B cell (primary cell): ENCODE data around the gene SOX9. TPM values are rescaled to one million over a fixed set of nuclear protein-coding genes. Genes with fewer than 3 reads are reported as not detected.

ENCODE experiments used
- ATAC-seq: fragments of 200-7000 bp; cut with Tn5 transposase; one replicate; pipeline ENCODE4 v1.10.0; 2021; ENCODE audit warnings: low read depth, mild to moderate bottlenecking, moderate number of reproducible peaks, moderate library complexity
- CTCF ChIA-PET: fragments of 350-600 bp; sonication (Branson Sonifier 250); formaldehyde crosslinking; loops from one replicate; lab custom pipeline; 2021; ENCODE audit warnings: antibody characterized with exemption, inconsistent platforms; lab: Charles Lee
- POLR2A ChIA-PET: fragments of 350-600 bp; sonication (Branson Sonifier 250); formaldehyde crosslinking; loops from one replicate; lab custom pipeline; 2021; ENCODE audit warnings: antibody characterized with exemption; lab: Charles Lee
- DNase-seq: peaks from one replicate; pipeline ENCODE4 v3.0.0; 2013
- H2AFZ ChIP-seq: 2 replicates; pipeline ENCODE4 v1.6.1; 2012; ENCODE audit warnings: mild to moderate bottlenecking, low read depth, low read length; ENCODE audit not compliant: insufficient read depth, poor library complexity, severe bottlenecking
- H3K27ac ChIP-seq, 2 donors: 1 replicate in 1 of 2; 2 replicates in 1 of 2; pipeline ENCODE4 v1.5.1; 2012 to 2013; ENCODE audit warnings: low read length in 2 of 2, mild to moderate bottlenecking in 2 of 2, moderate library complexity in 1 of 2
- H3K27me3 ChIP-seq, 4 experiments: fragments of 200-600 bp in 1 of 4; sonication (generic) in 1 of 4; replicated peaks in 1 of 4; 1 replicate in 2 of 4; 2 replicates in 2 of 4; pipeline versions ENCODE4 v1.6.1 to v1.7.0; 2013 to 2016; ENCODE audit warnings: low read length in 3 of 4, mild to moderate bottlenecking in 2 of 4, mixed read lengths in 1 of 4, moderate library complexity in 1 of 4; ENCODE audit not compliant: insufficient read depth in 4 of 4, control insufficient read depth in 3 of 4; ENCODE audit errors: control extremely low read depth in 1 of 4
- H3K36me3 ChIP-seq, 2 experiments: replicated peaks in 1 of 2; 1 replicate in 1 of 2; 2 replicates in 1 of 2; pipeline versions ENCODE4 v1.6.1 to v1.7.1; 2013; ENCODE audit warnings: low read length in 1 of 2; ENCODE audit not compliant: insufficient read depth in 2 of 2, control insufficient read depth in 1 of 2; ENCODE audit errors: control extremely low read depth in 1 of 2, extremely low read depth in 1 of 2
- H3K4me1 ChIP-seq, 2 donors: fragments of 200-600 bp in 1 of 2; sonication (generic) in 1 of 2; 1 replicate in 1 of 2; 2 replicates in 1 of 2; pipeline versions ENCODE4 v1.5.1 to v1.6.1; 2013 to 2017; ENCODE audit warnings: low read length in 2 of 2; ENCODE audit not compliant: control insufficient read depth in 2 of 2, insufficient read depth in 2 of 2
- H3K4me2 ChIP-seq: replicated peaks from 2 replicates; pipeline ENCODE3; 2012; ENCODE audit warnings: mild to moderate bottlenecking, low read depth, low read length; ENCODE audit not compliant: poor library complexity, severe bottlenecking
- H3K4me3 ChIP-seq, 5 experiments: fragments of 200-600 bp in 1 of 5; sonication (generic) in 1 of 5; 1 replicate in 3 of 5; 2 replicates in 2 of 5; pipeline versions ENCODE4 v1.5.1 to v1.7.0; 2011 to 2016; ENCODE audit warnings: low read length in 4 of 5, mild to moderate bottlenecking in 4 of 5, low read depth in 2 of 5, control low read depth in 1 of 5, moderate library complexity in 1 of 5; ENCODE audit not compliant: insufficient read depth in 1 of 5; ENCODE audit errors: control extremely low read depth in 1 of 5, extremely low read depth in 1 of 5
- H3K79me2 ChIP-seq: fragments of 200-600 bp; sonication (generic); one replicate; pipeline ENCODE4 v1.6.0; 2016; ENCODE audit warnings: low read length; ENCODE audit not compliant: control insufficient read depth, insufficient read depth
- H3K9ac ChIP-seq: fragments of 200-600 bp; sonication (generic); 2 replicates; pipeline ENCODE4 v1.6.1; 2017; ENCODE audit warnings: mild to moderate bottlenecking, low read length, moderate library complexity
- H3K9me3 ChIP-seq, 3 donors: one replicate each; pipeline versions ENCODE4 v1.6.1 to v1.7.1; 2013; ENCODE audit warnings: low read length in 2 of 3; ENCODE audit not compliant: control insufficient read depth in 2 of 3, insufficient read depth in 1 of 3; ENCODE audit errors: control extremely low read depth in 1 of 3
- H4K20me1 ChIP-seq: 2 replicates; pipeline ENCODE4 v1.6.0; 2012; ENCODE audit warnings: mild to moderate bottlenecking, low read length; ENCODE audit not compliant: insufficient read depth, control insufficient read depth, poor library complexity, severe bottlenecking
- H3K27ac Mint-ChIP-seq: one replicate; pipeline ENCODE4 v1.8.0; 2021; ENCODE audit warnings: mixed read lengths
- H3K27me3 Mint-ChIP-seq: one replicate; pipeline ENCODE4 v1.8.0; 2021; ENCODE audit warnings: mixed read lengths
- H3K4me1 Mint-ChIP-seq: one replicate; pipeline ENCODE4 v1.8.0; 2021; ENCODE audit warnings: mixed read lengths
- H3K4me3 Mint-ChIP-seq: one replicate; pipeline ENCODE4 v1.8.0; 2021; ENCODE audit warnings: mixed read lengths
- H3K9me3 Mint-ChIP-seq: one replicate; pipeline ENCODE4 v1.8.0; 2022; ENCODE audit warnings: mixed read lengths; ENCODE audit not compliant: insufficient read depth
- EZH2 ChIP-seq: IDR thresholded peaks from 2 replicates; pipeline ENCODE4 v1.6.1; 2012; ENCODE audit warnings: borderline replicate concordance, low read depth, mild to moderate bottlenecking, moderate library complexity, low read length; ENCODE audit not compliant: insufficient read depth, poor library complexity, severe bottlenecking
- WGBS: methylation state at CpG from one replicate; pipeline ENCODE4 v1.1.5; 2013; ENCODE audit warnings: missing lambda C conversion rate; ENCODE audit not compliant: insufficient coverage; 5-methylcytosine and 5-hydroxymethylcytosine counted together
- intact Hi-C: fragments of 100-400 bp; cut with micrococcal nuclease; formaldehyde crosslinking; loops from one replicate; pipeline ENCODE4 v1.10.0; 2022
- polyA plus RNA-seq: library from polyadenylated mRNA; depleted of rRNA; stranded (reverse); fragments of >200 nt; gene quantifications from 2 replicates; pipeline ENCODE4 v1.2.3, GENCODE V29; 2012
- total RNA-seq, 2 donors: library from RNA; stranded (reverse); fragments of 120-200 nt in 1 of 2; gene quantifications; 1 replicate in 1 of 2; 2 replicates in 1 of 2; pipeline versions ENCODE4 v1.2.3 to v1.2.4, GENCODE V29; 2013 to 2022
- TF ChIP-seq, protein P1 (sequence below): fragments of 200-600 bp; IDR thresholded peaks from one replicate; pipeline ENCODE4 v1.8.0; 2022; ENCODE audit warnings: antibody characterized with exemption, mild to moderate bottlenecking

The SOX9 gene
- total and polyA plus RNA-seq, 2 donors (not counting 1 experiment from before 2014, with no cell fraction given): 0.03 TPM; not detected in 1

DNA sequence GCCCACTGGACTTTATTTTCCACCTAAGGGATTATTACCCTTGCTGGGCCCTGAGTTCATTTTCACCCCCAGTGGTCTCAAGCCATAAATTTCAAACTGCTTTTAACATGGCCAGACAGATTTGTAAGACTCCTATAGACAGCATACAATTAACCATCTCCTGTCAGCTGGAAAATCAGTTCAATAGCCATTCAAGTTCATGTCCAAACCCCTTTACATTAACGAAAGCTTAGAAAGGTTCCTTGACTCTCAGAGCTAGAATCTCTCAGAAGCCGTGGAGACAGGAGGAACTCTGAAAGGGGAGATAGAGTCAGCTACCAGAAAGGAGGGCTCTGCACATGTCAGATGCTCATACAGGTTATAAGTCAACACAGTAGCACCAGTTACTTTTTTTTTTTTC is 23.3 kb downstream of the SOX9 start:
- no peak overlapping the region for H3K4me3 Mint-ChIP-seq
- DNase-seq: no peak
- no peak overlapping the region for H2AFZ ChIP-seq
- no peaks in the 10 kb centered on the region for H3K36me3 ChIP-seq
- H3K27ac Mint-ChIP-seq: no peak overlapping the region
- peaks cover under 1% of the 10 kb centered on the region for H3K9me3 Mint-ChIP-seq
- H3K4me2 ChIP-seq: no peak overlapping the region
- no peaks in the 10 kb centered on the region for H3K79me2 ChIP-seq
- H3K9me3 ChIP-seq: no peaks in the 10 kb centered on the region
- ATAC-seq: no peak
- no peak overlapping the region for H3K9ac ChIP-seq
- ChIA-PET POLR2A (no interaction called here), CTCF (no interaction called here)
- H3K27me3 Mint-ChIP-seq: no peaks in the 10 kb centered on the region
- H3K4me1 Mint-ChIP-seq: no peaks in the 10 kb centered on the region
- no peak for TF ChIP-seq EZH2
- TF ChIP-seq, protein P1, sequence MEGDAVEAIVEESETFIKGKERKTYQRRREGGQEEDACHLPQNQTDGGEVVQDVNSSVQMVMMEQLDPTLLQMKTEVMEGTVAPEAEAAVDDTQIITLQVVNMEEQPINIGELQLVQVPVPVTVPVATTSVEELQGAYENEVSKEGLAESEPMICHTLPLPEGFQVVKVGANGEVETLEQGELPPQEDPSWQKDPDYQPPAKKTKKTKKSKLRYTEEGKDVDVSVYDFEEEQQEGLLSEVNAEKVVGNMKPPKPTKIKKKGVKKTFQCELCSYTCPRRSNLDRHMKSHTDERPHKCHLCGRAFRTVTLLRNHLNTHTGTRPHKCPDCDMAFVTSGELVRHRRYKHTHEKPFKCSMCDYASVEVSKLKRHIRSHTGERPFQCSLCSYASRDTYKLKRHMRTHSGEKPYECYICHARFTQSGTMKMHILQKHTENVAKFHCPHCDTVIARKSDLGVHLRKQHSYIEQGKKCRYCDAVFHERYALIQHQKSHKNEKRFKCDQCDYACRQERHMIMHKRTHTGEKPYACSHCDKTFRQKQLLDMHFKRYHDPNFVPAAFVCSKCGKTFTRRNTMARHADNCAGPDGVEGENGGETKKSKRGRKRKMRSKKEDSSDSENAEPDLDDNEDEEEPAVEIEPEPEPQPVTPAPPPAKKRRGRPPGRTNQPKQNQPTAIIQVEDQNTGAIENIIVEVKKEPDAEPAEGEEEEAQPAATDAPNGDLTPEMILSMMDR: no peak
- H3K4me3 ChIP-seq: no peak overlapping the region
- 0% methylated on average over 1 of the region's 2 CpGs for WGBS
- H3K27me3 ChIP-seq: no peaks in the 10 kb centered on the region
- no peak overlapping the region for H3K27ac ChIP-seq
- intact Hi-C loops: no loop called here
- no peaks in the 10 kb centered on the region for H4K20me1 ChIP-seq
- no peaks in the 10 kb centered on the region for H3K4me1 ChIP-seq

DNA sequence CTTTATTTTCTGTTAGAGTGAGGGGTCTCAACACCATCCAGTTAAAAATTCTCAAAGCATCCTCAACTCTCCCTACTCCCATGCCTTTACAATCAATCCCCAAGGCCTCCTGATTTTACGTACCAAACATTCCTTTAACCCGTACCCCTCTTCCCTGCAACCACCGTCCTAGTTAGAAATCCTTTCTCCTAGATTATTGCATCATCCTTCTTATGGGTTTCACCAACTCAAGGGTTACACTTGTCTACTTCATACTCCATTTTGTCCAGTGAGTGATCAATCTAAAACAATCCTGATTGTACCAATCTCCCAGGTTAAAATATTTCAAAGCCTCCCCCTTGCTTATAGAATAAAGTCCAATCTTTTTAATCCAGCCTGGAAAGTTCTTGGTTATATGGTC is 24.7 kb downstream of the SOX9 start:
- Histone ChIP-seq H3K36me3 (no peaks in the 10 kb centered on the region), H4K20me1 (no peaks in the 10 kb centered on the region), H3K4me3 (no peak overlapping the region), H3K9me3 (no peaks in the 10 kb centered on the region), H3K9ac (no peak overlapping the region), H2AFZ (no peak overlapping the region), H3K4me1 (no peaks in the 10 kb centered on the region), H3K27me3 (no peaks in the 10 kb centered on the region), H3K27ac (no peak overlapping the region), H3K4me2 (no peak overlapping the region), H3K79me2 (no peaks in the 10 kb centered on the region)
- Mint-ChIP-seq H3K4me3 (no peak overlapping the region), H3K4me1 (no peaks in the 10 kb centered on the region), H3K27me3 (peaks cover 1% of the 10 kb centered on the region), H3K9me3 (peaks cover 3% of the 10 kb centered on the region), H3K27ac (no peak overlapping the region)
- ChIA-PET CTCF (no interaction called here), POLR2A (no interaction called here)
- ATAC-seq: no peak
- no peak for DNase-seq
- 95% methylated on average over 3 of the region's 3 CpGs for whole genome bisulfite sequencing
- TF ChIP-seq, protein P1: no peak
- no peak for TF ChIP-seq EZH2
- intact Hi-C loops: no loop called here
